Smooth muscle cell of the coronary artery (primary cell): ENCODE data around the gene SENP7. TPM values are rescaled to one million over a fixed set of nuclear protein-coding genes. Genes with fewer than 3 reads are reported as not detected.

Experiments
- total RNA-seq: library from RNA; depleted of rRNA; stranded (reverse); fragments of >200 nt; gene quantifications from 2 replicates; pipeline ENCODE4 v1.2.3, GENCODE V29; 2014; ENCODE audit warnings: low replicate concordance

Gene SENP7, protein sequence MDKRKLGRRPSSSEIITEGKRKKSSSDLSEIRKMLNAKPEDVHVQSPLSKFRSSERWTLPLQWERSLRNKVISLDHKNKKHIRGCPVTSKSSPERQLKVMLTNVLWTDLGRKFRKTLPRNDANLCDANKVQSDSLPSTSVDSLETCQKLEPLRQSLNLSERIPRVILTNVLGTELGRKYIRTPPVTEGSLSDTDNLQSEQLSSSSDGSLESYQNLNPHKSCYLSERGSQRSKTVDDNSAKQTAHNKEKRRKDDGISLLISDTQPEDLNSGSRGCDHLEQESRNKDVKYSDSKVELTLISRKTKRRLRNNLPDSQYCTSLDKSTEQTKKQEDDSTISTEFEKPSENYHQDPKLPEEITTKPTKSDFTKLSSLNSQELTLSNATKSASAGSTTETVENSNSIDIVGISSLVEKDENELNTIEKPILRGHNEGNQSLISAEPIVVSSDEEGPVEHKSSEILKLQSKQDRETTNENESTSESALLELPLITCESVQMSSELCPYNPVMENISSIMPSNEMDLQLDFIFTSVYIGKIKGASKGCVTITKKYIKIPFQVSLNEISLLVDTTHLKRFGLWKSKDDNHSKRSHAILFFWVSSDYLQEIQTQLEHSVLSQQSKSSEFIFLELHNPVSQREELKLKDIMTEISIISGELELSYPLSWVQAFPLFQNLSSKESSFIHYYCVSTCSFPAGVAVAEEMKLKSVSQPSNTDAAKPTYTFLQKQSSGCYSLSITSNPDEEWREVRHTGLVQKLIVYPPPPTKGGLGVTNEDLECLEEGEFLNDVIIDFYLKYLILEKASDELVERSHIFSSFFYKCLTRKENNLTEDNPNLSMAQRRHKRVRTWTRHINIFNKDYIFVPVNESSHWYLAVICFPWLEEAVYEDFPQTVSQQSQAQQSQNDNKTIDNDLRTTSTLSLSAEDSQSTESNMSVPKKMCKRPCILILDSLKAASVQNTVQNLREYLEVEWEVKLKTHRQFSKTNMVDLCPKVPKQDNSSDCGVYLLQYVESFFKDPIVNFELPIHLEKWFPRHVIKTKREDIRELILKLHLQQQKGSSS
- 7.5 and 9.8 TPM in 2 replicates for total RNA-seq

DNA sequence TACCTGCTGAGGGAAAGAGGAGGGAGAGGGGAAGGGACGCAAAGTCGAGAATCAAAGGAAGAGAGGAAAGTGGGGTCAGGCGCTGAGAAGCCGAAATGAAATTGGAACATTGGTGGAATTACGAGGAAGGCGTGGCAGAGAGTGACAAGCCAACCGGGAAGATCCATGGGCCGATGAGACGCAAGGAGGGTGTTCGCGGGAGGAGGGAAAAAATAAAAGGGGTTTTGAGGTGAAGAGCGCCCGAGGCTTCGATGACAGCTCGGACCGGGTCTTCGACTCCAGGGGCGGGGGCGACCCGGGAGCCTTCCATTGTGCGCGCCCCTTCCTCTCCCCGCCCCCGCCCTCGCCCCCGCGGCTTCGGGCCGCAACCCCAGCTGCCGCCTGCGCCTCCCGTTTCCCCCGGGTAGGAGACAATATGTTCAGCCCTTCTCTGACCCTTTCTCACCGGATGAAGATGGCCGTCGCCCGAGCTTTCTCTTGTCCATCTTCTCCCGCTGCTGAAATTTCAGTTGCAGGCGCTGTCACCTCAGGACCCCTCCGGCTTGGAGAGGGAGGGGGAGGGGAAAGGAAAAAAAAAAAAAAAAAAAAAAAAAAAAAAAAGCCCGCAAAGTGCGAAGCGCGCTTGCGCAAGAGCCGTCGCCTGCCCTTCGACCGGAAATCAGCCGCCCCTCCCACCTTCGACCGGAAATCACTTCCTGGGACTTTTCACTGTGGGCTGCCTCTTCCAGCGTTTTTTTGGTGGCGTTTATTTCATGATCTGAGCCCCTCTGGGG, at the start of gene SENP7:
SENP7 (minus strand) TSS at position 567 of the 773 bp plus-strand sequence; CDS start at position 485, 82 bp downstream.

DNA sequence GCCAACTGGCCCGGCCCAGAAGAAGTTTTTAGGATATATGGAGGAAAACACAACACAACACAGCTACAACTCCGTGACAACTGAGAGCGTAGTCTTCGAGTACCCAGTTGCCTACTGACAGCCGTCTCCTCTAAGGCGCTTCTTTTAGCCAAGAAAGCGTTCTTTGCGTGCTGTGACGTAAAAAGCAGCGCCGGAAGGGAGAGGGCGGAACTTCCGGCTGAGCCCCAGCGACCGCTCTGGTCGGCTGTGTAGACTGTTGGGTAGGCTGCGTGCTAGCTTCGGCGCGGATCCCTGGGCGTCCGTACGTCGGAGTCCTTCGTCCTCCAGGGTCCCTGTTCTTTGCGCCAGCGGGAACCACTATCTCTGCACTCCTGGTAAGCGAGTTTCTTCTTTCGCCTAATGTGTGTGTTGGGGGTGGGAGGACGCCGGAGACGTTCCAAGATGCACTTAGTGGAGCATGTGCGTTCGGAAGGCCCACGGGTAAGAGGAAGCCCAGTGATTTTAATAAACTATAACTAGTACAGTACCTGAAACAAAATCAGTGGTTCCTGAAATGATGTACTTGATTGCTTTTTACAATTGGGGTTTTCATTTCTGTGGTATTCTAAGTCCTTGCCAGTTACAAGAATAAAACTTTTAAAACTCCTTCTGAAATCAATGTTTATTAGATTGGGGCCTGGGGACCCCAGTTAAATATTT, 48.8 kb upstream of the SENP7 start, which contains the start of gene TRMT10C:
TRMT10C (plus strand) TSS at position 239 of the 699 bp plus-strand sequence. CDS start 2,914 bp downstream, outside the sequence.

DNA sequence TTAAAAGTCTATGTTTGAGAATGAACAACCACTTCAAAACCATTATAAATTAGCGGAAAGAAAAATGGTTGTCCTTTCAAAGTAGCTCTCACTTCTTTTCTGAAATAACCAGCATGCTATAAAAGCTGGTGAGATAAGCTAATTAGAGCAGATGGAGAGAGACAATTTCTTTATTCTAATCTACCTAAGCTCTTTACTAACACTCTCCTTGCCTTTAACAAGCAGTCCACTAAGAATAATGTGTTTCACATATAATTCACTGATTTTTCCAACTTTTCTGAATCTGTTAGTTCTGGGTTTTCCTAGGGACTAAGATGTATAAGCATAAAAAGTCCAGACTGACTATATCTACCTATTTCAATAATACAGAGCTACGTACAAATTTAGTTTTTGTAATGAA, 192.5 kb downstream of the SENP7 start, which contains the start of gene IMPG2:
IMPG2 (minus strand) TSS at position 101 of the 400 bp plus-strand sequence. CDS start 203 bp downstream, outside the sequence.

Other genes starting within 250 kb of the SENP7 start
- gene IMPG2, start 192.6 kb downstream of the SENP7 start, total RNA-seq = 0.23 and 0.35 TPM in 2 replicates
- gene TRMT10C, start 48.7 kb upstream of the SENP7 start, total RNA-seq = 5.3 and 17.8 TPM in 2 replicates
- 33.1 and 75.9 TPM in 2 replicates for gene PCNP, start 61.0 kb upstream of the SENP7 start, total RNA-seq
- gene ZBTB11, start 163.9 kb upstream of the SENP7 start, total RNA-seq = 13.5 and 17.3 TPM in 2 replicates
- 652 and 2,577 TPM in 2 replicates for gene RPL24, start 173.5 kb upstream of the SENP7 start, total RNA-seq
- 8.6 and 9.7 TPM in 2 replicates for gene CEP97, start 211.4 kb upstream of the SENP7 start, total RNA-seq